ENCODE data around the gene GHRHR.

Gene GHRHR

GRCh38 chr7:30989824-30990672, 26.3 kb downstream of the GHRHR start:
- no peak overlapping the region for H3K4me3 ChIP-seq (ENCODE audit: control insufficient read depth, low read depth, low read length)
- DNase-seq (ENCODE audit: low read depth) = no peak
- TF ChIP-seq, protein P1, sequence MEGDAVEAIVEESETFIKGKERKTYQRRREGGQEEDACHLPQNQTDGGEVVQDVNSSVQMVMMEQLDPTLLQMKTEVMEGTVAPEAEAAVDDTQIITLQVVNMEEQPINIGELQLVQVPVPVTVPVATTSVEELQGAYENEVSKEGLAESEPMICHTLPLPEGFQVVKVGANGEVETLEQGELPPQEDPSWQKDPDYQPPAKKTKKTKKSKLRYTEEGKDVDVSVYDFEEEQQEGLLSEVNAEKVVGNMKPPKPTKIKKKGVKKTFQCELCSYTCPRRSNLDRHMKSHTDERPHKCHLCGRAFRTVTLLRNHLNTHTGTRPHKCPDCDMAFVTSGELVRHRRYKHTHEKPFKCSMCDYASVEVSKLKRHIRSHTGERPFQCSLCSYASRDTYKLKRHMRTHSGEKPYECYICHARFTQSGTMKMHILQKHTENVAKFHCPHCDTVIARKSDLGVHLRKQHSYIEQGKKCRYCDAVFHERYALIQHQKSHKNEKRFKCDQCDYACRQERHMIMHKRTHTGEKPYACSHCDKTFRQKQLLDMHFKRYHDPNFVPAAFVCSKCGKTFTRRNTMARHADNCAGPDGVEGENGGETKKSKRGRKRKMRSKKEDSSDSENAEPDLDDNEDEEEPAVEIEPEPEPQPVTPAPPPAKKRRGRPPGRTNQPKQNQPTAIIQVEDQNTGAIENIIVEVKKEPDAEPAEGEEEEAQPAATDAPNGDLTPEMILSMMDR (IDR thresholded peaks at IDR 0.05; ENCODE audit: control insufficient read depth, insufficient read depth, low read depth, low read length, missing control alignments) = no peak

DNA sequence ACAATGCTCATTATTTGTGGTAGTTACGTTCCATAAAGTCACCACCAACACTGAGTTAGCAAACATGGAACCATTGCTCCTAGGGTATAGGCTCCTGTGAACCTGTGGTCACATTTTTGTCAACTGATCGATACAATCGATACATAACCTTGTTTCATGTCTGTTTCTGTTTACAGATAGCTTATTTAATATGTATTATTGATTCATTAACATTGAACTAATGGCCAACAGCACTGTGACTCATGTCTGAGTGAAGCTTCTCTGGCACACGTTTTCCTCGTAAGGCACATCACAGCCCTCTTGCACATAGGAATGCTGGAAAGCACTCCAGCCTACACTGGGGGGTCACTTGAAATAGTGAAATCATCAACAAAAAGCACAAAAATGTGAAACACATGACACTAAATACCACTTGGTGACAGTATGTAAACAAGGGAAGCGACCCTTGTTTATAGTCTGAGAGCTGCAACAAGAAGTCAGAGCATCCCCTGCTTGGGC, 27.0 kb downstream of the GHRHR start:
- TF ChIP-seq, protein P1 (IDR thresholded peaks at IDR 0.05; ENCODE audit: control insufficient read depth, insufficient read depth, low read depth, low read length, missing control alignments) = no peak
- no peak for DNase-seq (ENCODE audit: low read depth)
- H3K4me3 ChIP-seq (ENCODE audit: control insufficient read depth, low read depth, low read length) = no peak overlapping the region

GRCh38 chr7:30992414-30992813, 28.7 kb downstream of the GHRHR start:
- TF ChIP-seq, protein P1 (IDR thresholded peaks at IDR 0.05; ENCODE audit: control insufficient read depth, insufficient read depth, low read depth, low read length, missing control alignments) = no peak
- DNase-seq (ENCODE audit: low read depth) = no peak
- H3K4me3 ChIP-seq (ENCODE audit: control insufficient read depth, low read depth, low read length) = no peak overlapping the region

- H3K4me3 ChIP-seq (ENCODE audit: control insufficient read depth, low read depth, low read length) = no peak overlapping the region
- no peak for DNase-seq (ENCODE audit: low read depth)
- TF ChIP-seq, protein P1 (IDR thresholded peaks at IDR 0.05; ENCODE audit: control insufficient read depth, insufficient read depth, low read depth, low read length, missing control alignments) = no peak
Observed at GRCh38 chr7:30994206-30995100, 30.7 kb downstream of the GHRHR start.

- no peak for DNase-seq (ENCODE audit: low read depth)
- no peak overlapping the region for H3K4me3 ChIP-seq (ENCODE audit: control insufficient read depth, low read depth, low read length)
- TF ChIP-seq, protein P1 (IDR thresholded peaks at IDR 0.05; ENCODE audit: control insufficient read depth, insufficient read depth, low read depth, low read length, missing control alignments) = no peak
Observed at GRCh38 chr7:30995536-30995935, 31.8 kb downstream of the GHRHR start.

DNA sequence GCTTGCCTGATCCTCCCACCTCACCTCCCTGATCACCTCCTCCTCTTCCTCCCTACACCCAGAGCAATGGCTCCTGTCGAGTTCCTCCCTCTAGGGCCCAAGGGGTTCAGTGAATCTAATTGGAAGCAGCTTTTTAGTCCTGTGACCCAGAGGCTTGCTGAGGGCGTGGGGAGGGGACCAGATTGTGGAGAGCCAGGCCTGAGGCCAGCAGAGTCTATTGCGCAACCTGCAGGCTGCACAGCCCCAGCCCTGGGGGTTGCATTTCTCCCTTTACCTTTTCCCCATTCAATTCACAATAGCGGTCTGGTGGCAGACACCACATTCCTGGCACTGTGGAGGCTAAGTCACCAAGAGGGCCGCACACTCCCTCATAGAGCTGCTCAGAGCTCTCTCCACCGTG, 32.5 kb downstream of the GHRHR start:
- TF ChIP-seq, protein P1 (IDR thresholded peaks at IDR 0.05; ENCODE audit: control insufficient read depth, insufficient read depth, low read depth, low read length, missing control alignments) = no peak
- no peak for DNase-seq (ENCODE audit: low read depth)
- H3K4me3 ChIP-seq (ENCODE audit: control insufficient read depth, low read depth, low read length) = no peak overlapping the region

Data from AG09309 (cell line).